WTC11 (cell line): ENCODE data around the gene FLOT2. TPM values are rescaled to one million over a fixed set of nuclear protein-coding genes. Genes with fewer than 3 reads are reported as not detected.

Experiments
- ATAC-seq: fragments of 200-7000 bp; cut with Tn5 transposase; 2 replicates; pipeline ENCODE4 v1.10.0; 2021; ENCODE audit warnings: mild to moderate bottlenecking, moderate library complexity
- CTCF ChIA-PET: fragments of 300-600 bp; sonication (Branson Sonifier 250); formaldehyde crosslinking; loops from one replicate; lab custom pipeline; 2021; ENCODE audit warnings: antibody characterized with exemption; lab: Charles Lee
- POLR2A ChIA-PET: fragments of 350-600 bp; sonication (Branson Sonifier 250); formaldehyde crosslinking; loops from one replicate; lab custom pipeline; 2021; ENCODE audit warnings: antibody characterized with exemption; lab: Charles Lee
- DNase-seq: peaks from one replicate; pipeline ENCODE4 v3.0.0; 2021; ENCODE audit warnings: low spot score
- H3K27ac Mint-ChIP-seq: 2 replicates; pipeline ENCODE4 v1.8.0; 2021; ENCODE audit warnings: mixed read lengths
- H3K27me3 Mint-ChIP-seq: 2 replicates; pipeline ENCODE4 v1.8.0; 2021; ENCODE audit warnings: low read depth, mild to moderate bottlenecking, moderate library complexity, mixed read lengths
- H3K36me3 Mint-ChIP-seq: 2 replicates; pipeline ENCODE4 v1.8.0; 2021; ENCODE audit warnings: mixed read lengths
- H3K4me1 Mint-ChIP-seq: 2 replicates; pipeline ENCODE4 v1.8.0; 2022; ENCODE audit warnings: mixed read lengths
- H3K4me3 Mint-ChIP-seq: 2 replicates; pipeline ENCODE4 v1.8.0; 2021; ENCODE audit warnings: mild to moderate bottlenecking, moderate library complexity, mixed read lengths
- H3K9me3 Mint-ChIP-seq: 2 replicates; pipeline ENCODE4 v1.8.0; 2021; ENCODE audit warnings: mixed read lengths
- CBFB ChIP-seq: sonication (generic); formaldehyde crosslinking; IDR thresholded peaks from 2 replicates; pipeline ENCODE4 v1.8.1; 2022; ENCODE audit warnings: mild to moderate bottlenecking, low read depth, missing genetic modification reagents
- CREM ChIP-seq: sonication (generic); formaldehyde crosslinking; IDR thresholded peaks from 2 replicates; pipeline ENCODE4 v1.8.1; 2022; ENCODE audit warnings: mild to moderate bottlenecking, missing genetic modification reagents, moderate library complexity
- FOXJ3 ChIP-seq: sonication (generic); formaldehyde crosslinking; IDR thresholded peaks from 2 replicates; pipeline ENCODE4 v1.9.0; 2021; ENCODE audit warnings: missing genetic modification reagents, mild to moderate bottlenecking, borderline replicate concordance
- FOXK1 ChIP-seq: sonication (generic); formaldehyde crosslinking; IDR thresholded peaks from 2 replicates; pipeline ENCODE4 v1.8.0; 2022; ENCODE audit warnings: mild to moderate bottlenecking, moderate library complexity, missing genetic modification reagents
- FOXP4 ChIP-seq: sonication (generic); formaldehyde crosslinking; IDR thresholded peaks from 2 replicates; pipeline ENCODE4 v1.8.0; 2022; ENCODE audit warnings: mild to moderate bottlenecking, missing genetic modification reagents
- GTF2I ChIP-seq: fragments of 250-450 bp; sonication (Bioruptor Pico); conservative IDR thresholded peaks from 2 replicates; pipeline ENCODE4 v1.4.0; 2021; ENCODE audit warnings: mild to moderate bottlenecking
- HMGXB4 ChIP-seq: sonication (generic); formaldehyde crosslinking; IDR thresholded peaks from 2 replicates; pipeline ENCODE4 v1.8.1; 2023; ENCODE audit warnings: mild to moderate bottlenecking, moderate library complexity, missing genetic modification reagents
- JUN ChIP-seq: sonication (generic); formaldehyde crosslinking; IDR thresholded peaks from 2 replicates; pipeline ENCODE4 v1.8.0; 2023; ENCODE audit warnings: mild to moderate bottlenecking, missing genetic modification reagents
- MAX ChIP-seq: sonication (generic); formaldehyde crosslinking; IDR thresholded peaks from 2 replicates; pipeline ENCODE4 v1.8.0; 2022; ENCODE audit warnings: mild to moderate bottlenecking, missing genetic modification reagents
- MLX ChIP-seq: sonication (generic); formaldehyde crosslinking; IDR thresholded peaks from 2 replicates; pipeline ENCODE4 v1.8.1; 2023; ENCODE audit warnings: mild to moderate bottlenecking, missing genetic modification reagents, moderate library complexity
- NFE2L1 ChIP-seq: sonication (generic); formaldehyde crosslinking; IDR thresholded peaks from 2 replicates; pipeline ENCODE4 v1.8.1; 2023; ENCODE audit warnings: missing genetic modification reagents
- NFYB ChIP-seq: sonication (generic); formaldehyde crosslinking; conservative IDR thresholded peaks from 2 replicates; pipeline ENCODE4 v1.8.0; 2022; ENCODE audit warnings: low read depth, missing genetic modification reagents
- RELA ChIP-seq: sonication (generic); formaldehyde crosslinking; IDR thresholded peaks from 2 replicates; pipeline ENCODE4 v1.8.1; 2022; ENCODE audit warnings: missing genetic modification reagents, mild to moderate bottlenecking, borderline replicate concordance
- SMAD3 ChIP-seq: sonication (generic); formaldehyde crosslinking; IDR thresholded peaks from 2 replicates; pipeline ENCODE4 v1.8.0; 2022; ENCODE audit warnings: missing genetic modification reagents, mild to moderate bottlenecking, borderline replicate concordance
- SP1 ChIP-seq: sonication (generic); formaldehyde crosslinking; conservative IDR thresholded peaks from 2 replicates; pipeline ENCODE4 v1.8.1; 2022; ENCODE audit warnings: missing genetic modification reagents
- TCF7 ChIP-seq: sonication (generic); formaldehyde crosslinking; IDR thresholded peaks from 2 replicates; pipeline ENCODE4 v1.8.0; 2022; ENCODE audit warnings: mild to moderate bottlenecking, low read depth, missing genetic modification reagents, moderate library complexity
- TEAD4 ChIP-seq: sonication (generic); formaldehyde crosslinking; IDR thresholded peaks from 2 replicates; pipeline ENCODE4 v1.8.0; 2022; ENCODE audit warnings: mild to moderate bottlenecking, missing genetic modification reagents
- USF1 ChIP-seq: sonication (generic); formaldehyde crosslinking; IDR thresholded peaks from 2 replicates; pipeline ENCODE4 v1.8.0; 2022; ENCODE audit warnings: mild to moderate bottlenecking, missing genetic modification reagents
- USF2 ChIP-seq: sonication (generic); formaldehyde crosslinking; IDR thresholded peaks from 2 replicates; pipeline ENCODE4 v1.8.1; 2023; ENCODE audit warnings: mild to moderate bottlenecking, missing genetic modification reagents, moderate library complexity
- ZMAT4 ChIP-seq: fragments of 250-450 bp; sonication (Bioruptor Pico); IDR thresholded peaks from 2 replicates; pipeline ENCODE4 v1.9.0; 2021; ENCODE audit warnings: mild to moderate bottlenecking
- ZNF138 ChIP-seq: sonication (generic); formaldehyde crosslinking; conservative IDR thresholded peaks from 2 replicates; pipeline ENCODE4 v1.8.1; 2022; ENCODE audit warnings: mild to moderate bottlenecking, moderate library complexity, missing genetic modification reagents
- ZNF232 ChIP-seq: sonication (generic); formaldehyde crosslinking; IDR thresholded peaks from 2 replicates; pipeline ENCODE4 v1.8.0; 2022; ENCODE audit warnings: mild to moderate bottlenecking, missing genetic modification reagents
- ZNF416 ChIP-seq: fragments of 250-450 bp; sonication (Bioruptor Pico); IDR thresholded peaks from 2 replicates; pipeline ENCODE4 v1.9.0; 2021; ENCODE audit warnings: mild to moderate bottlenecking, inconsistent platforms
- ZNF423 ChIP-seq: fragments of 250-450 bp; sonication (Bioruptor Pico); IDR thresholded peaks from 2 replicates; pipeline ENCODE4 v2.1.2; 2022; ENCODE audit warnings: mild to moderate bottlenecking, moderate library complexity
- total RNA-seq: library from RNA; stranded (reverse); gene quantifications from 3 replicates; pipeline ENCODE4 v1.2.3, GENCODE V29; 2021

The FLOT2 gene
- total RNA-seq, 1 experiment from 2014 or later = 139 TPM

- TF ChIP-seq ZMAT4 (CRISPR knock-in tag) = no peak
- TF ChIP-seq CREM (CRISPR knock-in tag) = peak; percentile 90
- TF ChIP-seq JUN (CRISPR knock-in tag) = 0 out of 2 replicates have a peak, but pooled peaks have one; percentile 7
- TF ChIP-seq ZNF232 (CRISPR knock-in tag) = peak; percentile 39; the same call in 1 of the 2 replicates
- TF ChIP-seq GTF2I (CRISPR knock-in tag) = no peak
- TF ChIP-seq TCF7 (CRISPR knock-in tag) = no peak
- TF ChIP-seq FOXP4 = peak; percentile 92; the same call in 1 of the 2 replicates
- TF ChIP-seq ZNF416 = no peak; the same call in 1 of the 2 replicates
- peak; percentile 77; the same call in 1 of the 2 replicates for TF ChIP-seq RELA
- peak; percentile 100 for TF ChIP-seq HMGXB4
- TF ChIP-seq NFE2L1 = peak; percentile 51; the same call in 1 of the 2 replicates
- peak; percentile 49 for TF ChIP-seq ZNF423
- no peak; the same call in 1 of the 2 replicates for TF ChIP-seq CBFB (CRISPR knock-in tag)
- TF ChIP-seq SP1 = peak; percentile 97
- TF ChIP-seq NFYB (CRISPR knock-in tag) = peak; percentile 42; the same call in 1 of the 2 replicates
- TF ChIP-seq FOXK1 = peak; percentile 96
- TF ChIP-seq USF2 = no peak
- TF ChIP-seq MAX (CRISPR knock-in tag) = peak; percentile 65; the same call in 1 of the 2 replicates
- no peak for TF ChIP-seq SMAD3 (CRISPR knock-in tag)
These were observed 5.4 kb upstream of the FLOT2 start, which contains the start of gene DHRS13 (continued) for GRCh38 chr17:28902819-28903545.

- Mint-ChIP-seq H3K27ac (peak overlapping the region; percentile 61), H3K9me3 (no peaks in the 10 kb centered on the region), H3K4me1 (peaks cover 34% of the 10 kb centered on the region), H3K27me3 (no peaks in the 10 kb centered on the region), H3K36me3 (peaks cover 22% of the 10 kb centered on the region), H3K4me3 (peak overlapping the region; percentile 85)
- DNase-seq = no peak
- CTCF ChIA-PET = interaction anchor here (0.5 to 9.0 kb wide), 30 partner anchors 9 to 688 kb away, joined by 3 to 103 read pairs (median 4); partner anchors contain the start of genes FAM222B, NEK8 and TLCD1
- peak; percentile 22 for ATAC-seq
- POLR2A ChIA-PET = interaction anchor here (0.9 to 2.2 kb wide), 3 partner anchors 48 to 325 kb away, joined by 3 to 8 read pairs (median 3); partner anchors contain the start of genes ALDOC and TLCD1
- no peak for TF ChIP-seq FOXJ3 (CRISPR knock-in tag)
- TF ChIP-seq ZNF138 = no peak
- TF ChIP-seq TEAD4 (CRISPR knock-in tag) = no peak
- TF ChIP-seq MLX (CRISPR knock-in tag) = no peak
- TF ChIP-seq USF2 = no peak
- no peak for TF ChIP-seq USF1 (CRISPR knock-in tag)
These were observed 4.6 kb upstream of the FLOT2 start for GRCh38 chr17:28901866-28902818.
